GM21423 (cell line): ENCODE results near the gene IP6K1.
"Not testable (repeated sequence)": the region's sequence is repeated elsewhere in the genome, so short reads cannot be mapped to it uniquely, and the experiment has no call there.

ENCODE experiments used
- ATAC-seq: cut with Tn5 transposase; IDR thresholded peaks from one replicate; pipeline ENCODE4 v1.9.1; 2021; ENCODE audit warnings: mild to moderate bottlenecking, moderate library complexity; ENCODE audit not compliant: unreplicated experiment

Gene IP6K1

GRCh38 chr3:49771340-49771938 is 14.9 kb downstream of the IP6K1 start:
- ATAC-seq = no peak

DNA sequence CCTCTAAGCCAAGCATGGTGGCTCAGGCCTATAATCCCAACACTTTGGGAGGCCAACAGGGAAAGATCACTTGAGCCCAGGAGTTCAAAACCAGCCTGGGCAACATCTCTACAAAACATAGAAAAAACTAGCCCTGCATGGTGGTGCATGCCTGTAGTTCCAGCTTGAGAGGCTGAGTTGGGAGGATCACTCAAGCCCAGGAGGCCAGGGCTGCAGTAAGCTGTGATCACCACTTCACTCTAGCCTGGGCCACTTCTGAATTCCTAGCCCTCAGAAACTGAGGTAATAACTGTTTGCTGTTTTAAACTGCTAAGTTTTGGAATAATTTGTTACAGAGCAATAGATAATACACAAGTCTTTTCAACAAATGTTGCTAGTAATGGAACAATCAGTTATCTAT is 16.4 kb downstream of the IP6K1 start:
- no peak for ATAC-seq

- no peak for ATAC-seq
These were observed 16.9 kb downstream of the IP6K1 start for GRCh38 chr3:49769286-49769915.

- ATAC-seq = no peak
These were observed 22.4 kb downstream of the IP6K1 start for GRCh38 chr3:49763981-49764380.

DNA sequence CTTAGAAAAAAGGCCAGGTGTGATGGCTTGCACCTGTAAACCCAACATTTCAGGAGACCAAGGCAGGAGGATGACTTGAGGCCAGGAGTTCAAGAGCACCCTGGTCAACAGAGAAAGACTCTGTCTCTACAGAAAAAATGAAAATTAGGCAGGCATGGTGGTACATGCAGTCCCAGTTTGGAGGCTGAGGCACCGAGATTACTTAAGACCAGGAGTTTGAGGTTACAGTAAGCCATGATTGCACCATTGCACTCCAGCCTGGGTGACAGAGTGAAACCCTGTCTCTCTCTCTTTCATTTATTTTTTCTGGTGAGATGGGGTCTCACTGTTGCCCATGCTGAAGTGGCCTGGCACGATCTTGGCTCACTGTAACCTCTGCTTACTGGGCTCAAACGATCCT is 24.7 kb downstream of the IP6K1 start:
- ATAC-seq = no peak

DNA sequence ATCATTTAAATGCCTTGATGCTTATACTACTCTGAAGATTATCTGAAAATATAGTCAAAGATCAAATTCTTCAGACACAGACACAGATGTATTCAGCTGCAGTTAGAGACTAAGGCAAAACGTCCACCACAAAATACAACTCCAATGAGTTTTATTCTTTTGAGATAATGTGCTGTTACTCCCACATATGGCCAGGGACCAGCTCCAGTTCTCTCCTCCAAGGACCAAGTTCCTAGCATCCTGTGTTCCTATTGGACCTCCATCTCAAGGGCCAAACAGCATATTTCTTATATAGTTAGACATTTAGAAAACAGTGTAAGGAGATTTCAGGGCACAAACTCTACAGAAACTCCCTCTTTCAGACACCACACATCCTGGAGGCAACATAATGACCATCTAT is 27.1 kb downstream of the IP6K1 start:
- ATAC-seq = no peak

DNA sequence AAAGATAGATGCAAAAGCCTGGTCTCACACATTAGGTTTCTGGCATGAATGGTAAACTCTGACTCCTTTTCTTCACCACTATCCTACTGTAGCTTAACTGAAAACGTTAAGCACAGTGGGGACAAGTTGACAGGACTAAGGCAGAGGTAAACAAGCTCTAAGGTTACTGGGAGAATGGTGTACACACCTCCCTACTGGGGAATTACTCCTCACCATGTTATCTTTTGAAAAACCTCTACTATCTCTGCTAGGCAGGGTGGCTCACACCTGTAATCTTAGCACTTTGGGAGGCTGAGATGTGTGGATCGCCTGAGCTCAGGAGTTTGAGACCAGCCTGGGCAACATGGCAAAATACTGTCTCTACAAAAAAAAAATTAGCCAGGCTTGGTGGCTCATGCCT is 29.1 kb downstream of the IP6K1 start:
- ATAC-seq = no peak

DNA sequence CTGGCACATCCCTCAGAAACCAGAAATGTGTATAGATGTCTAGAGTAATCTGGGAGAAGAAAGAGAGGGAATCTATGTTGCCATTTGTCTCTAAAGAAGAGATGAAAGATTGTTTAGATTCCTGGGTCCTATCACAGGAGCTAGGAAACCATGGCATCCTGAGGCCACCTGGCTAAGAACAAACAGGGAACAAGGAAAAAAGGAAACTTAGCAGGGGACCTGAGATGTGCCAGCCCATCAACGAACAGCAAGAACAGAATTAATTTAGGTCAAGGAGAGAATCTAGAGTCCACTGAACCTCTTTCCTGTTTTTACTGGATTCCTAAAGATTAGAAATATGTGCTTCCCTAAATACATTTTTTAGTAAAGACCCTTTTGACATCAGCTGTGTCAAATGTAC is 30.3 kb downstream of the IP6K1 start:
- no peak for ATAC-seq

GRCh38 chr3:49754536-49754935 is 31.8 kb downstream of the IP6K1 start:
- ATAC-seq = no peak

GRCh38 chr3:49751501-49751900 is 34.8 kb downstream of the IP6K1 start:
- no peak for ATAC-seq

DNA sequence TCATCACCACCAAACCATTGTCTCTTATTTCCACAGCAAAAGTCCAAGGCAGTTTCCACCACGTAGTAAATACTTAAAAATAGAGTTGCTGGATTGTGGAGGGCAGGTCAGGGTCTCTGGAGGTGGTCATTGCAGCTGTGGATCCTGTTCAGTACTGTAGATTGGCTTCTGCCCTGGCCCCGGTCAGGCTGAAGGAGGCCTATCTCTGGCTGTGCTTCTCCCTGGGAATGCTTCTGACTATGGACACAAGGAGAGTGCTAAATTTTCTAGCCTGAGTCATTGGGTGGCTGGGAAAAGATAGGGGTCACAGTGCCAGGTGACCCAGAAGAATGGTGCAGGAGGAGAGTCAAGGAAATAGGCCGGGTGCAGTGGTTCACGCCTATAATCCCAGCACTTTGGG is 36.3 kb downstream of the IP6K1 start:
- ATAC-seq = no peak

DNA sequence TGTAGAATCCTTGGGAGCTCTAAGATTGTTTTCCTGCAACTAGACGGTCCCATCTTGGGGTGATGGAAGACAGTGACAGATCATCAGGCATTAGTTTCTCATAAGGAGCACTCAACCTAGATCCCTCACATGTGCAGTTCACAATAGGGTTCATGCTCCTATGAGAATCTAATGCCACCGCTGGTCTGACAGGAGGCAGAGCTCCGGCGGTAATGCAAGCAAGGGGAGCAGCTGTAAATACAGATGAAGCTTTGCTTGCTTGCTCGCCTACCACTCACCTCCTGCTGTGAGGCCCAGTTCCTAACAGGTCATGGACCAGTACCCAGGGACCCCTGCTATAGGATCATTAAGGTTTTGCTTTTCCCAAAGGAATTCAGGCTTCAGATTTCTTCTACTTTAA is 37.5 kb downstream of the IP6K1 start:
- ATAC-seq = not testable (repeated sequence)

DNA sequence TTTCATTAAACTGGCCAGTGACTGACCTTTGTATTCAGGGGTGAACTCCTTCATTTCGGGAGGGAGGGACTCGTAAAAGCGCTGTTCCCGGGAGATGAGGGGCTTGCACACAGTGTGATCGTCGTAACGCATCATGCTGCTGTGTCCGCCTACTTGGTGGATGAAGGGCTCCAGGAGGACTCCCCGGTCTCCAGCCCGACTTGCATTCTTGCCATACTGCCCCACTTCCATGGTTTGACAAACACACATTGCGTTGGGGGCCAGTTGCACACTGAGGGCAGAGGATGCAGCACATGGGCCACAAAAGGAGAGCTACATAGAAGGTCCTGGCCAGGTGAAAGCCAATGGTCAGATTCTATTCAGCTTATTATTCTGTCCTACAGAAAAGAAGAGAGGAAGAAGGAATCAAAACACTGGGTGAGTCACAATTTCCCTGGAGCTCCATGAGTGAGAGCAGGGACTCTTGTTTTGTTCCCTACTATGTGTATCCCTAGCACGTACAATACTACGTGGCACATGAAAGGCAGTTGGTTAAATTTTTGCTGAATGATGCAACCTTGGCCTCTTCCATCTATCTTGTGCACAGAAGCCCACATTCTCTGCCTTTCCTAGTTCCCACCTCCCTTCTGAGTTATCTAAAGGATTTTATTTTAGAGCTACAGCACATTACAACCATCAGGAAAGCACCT is 38.4 kb downstream of the IP6K1 start:
- ATAC-seq = no peak

DNA sequence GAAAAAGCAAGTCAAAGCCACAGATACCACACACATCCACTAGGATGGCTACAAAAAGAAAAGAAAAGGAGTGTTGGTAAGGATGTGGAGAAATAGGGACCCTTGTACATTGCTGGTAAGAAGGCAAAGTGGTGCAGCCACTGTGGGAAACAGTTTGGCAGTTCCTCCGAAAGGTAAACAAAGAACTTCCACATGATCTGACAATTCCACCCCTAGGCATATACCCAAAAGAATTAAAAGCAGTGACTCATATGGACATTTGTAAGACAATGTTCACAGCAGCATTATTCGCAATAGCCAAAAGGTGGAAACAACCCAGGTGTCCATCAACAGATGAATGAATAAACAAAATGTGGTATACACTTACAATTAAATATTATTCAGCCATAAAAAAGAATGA is 40.4 kb downstream of the IP6K1 start:
- ATAC-seq = no peak

- ATAC-seq = no peak
These were observed 45.9 kb downstream of the IP6K1 start for GRCh38 chr3:49740427-49740826.

DNA sequence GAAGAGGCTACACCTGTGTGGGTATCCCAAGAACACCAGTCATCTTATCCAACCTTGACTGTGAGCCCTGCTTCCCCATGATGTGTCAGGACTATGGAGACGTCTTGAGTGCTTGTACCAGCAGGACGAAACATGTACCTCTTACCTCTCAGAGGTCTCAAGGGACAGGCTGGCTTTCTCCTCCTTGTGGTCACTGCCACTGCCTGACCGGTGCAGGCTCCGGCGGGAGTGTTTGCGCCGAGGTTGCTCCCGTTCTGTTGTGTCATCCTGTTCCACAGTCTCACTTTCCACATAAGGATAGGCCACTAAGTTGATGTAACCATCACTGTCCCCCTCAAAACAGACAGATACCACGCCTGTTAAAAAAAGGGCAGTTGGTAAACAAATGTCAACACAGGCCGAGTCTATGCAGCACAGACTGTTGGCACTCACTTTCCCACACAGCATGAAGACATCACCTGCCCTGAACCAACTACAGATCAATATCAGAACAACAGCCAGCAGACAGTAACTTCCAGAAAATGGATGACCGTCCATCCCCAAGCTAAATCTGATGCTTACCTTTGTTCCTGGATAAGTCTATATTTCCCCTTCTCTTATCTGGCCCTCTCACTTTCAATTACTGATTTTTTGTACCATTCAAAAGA is 48.2 kb downstream of the IP6K1 start:
- no peak for ATAC-seq

- ATAC-seq = no peak
These were observed 51.6 kb downstream of the IP6K1 start for GRCh38 chr3:49734752-49735151.

DNA sequence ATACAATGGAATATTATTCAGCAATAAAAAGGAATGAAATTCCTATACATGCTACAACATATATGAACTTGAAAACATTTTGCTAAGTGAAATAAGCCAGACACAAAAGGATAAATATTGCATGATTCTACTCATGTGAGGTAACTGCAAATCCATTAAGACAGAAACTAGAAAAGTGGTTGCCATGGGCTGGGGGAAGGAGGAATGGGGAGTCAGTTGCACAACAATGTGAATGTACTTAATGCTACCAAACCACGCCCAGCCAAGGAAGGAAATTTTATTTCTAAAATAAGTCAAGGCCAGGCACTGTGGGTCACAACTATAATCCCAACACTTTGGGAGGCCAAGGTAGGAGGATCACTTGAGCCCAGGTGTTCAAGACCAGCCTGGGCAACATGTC is 52.8 kb downstream of the IP6K1 start:
- no peak for ATAC-seq

- ATAC-seq = no peak
These were observed 53.7 kb downstream of the IP6K1 start for GRCh38 chr3:49732597-49732996.

DNA sequence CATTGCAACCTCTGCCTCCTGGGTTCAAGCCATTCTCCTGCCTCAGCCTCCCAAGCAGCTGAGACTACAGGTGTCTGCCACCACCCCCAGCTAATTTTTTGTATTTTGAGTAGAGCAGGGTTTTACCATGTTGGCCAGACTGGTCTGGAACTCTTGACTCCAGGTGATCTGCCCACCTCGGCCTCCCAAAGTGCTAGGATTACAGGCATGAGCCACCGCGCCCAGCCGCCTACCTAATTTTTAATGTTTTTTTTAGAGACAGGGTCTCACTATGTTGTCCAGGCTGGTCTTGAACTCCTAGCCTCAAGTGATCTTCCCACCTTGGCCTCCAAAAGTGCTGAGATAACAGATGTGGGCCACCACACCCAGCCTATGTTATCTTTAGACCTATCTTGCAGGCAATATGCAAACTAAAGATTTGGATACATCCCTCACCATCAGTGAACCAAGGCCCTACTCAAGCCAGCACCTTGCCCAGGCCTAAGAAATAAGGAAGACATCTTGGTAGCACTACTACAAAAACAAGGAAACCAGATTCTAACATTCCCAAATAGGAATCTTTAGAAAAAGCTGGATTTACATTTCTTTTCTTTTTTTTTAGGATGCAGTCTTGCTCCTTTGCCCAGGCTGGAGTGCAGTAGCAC is 56.3 kb downstream of the IP6K1 start:
- ATAC-seq = no peak

GRCh38 chr3:49727924-49728361 is 58.4 kb downstream of the IP6K1 start:
- ATAC-seq = no peak
